ENCODE measurements around the gene PSMD11. TPM values are rescaled to one million over a fixed set of nuclear protein-coding genes. Genes with fewer than 3 reads are reported as not detected.

The PSMD11 gene
- total and polyA plus RNA-seq, 2 of the 13 experiments (the other 11 are each of a cell fraction or from before 2014, with no cell fraction given), result 69.8 to 152 TPM

GRCh38 chr17:32486111-32486700 lies 41.9 kb downstream of the PSMD11 start (continued):
- TF ChIP-seq HNRNPL (IDR thresholded peaks at IDR 0.05; ENCODE audit: low read depth, low read length), result 0 out of 2 replicates have a peak, but pooled peaks have one; percentile 66
- no peak for TF ChIP-seq RCOR2 (CRISPR knock-in tag; IDR thresholded peaks at IDR 0.05)
- TF ChIP-seq RFX1 (IDR thresholded peaks at IDR 0.05), result no peak
- 0 out of 2 replicates have a peak, but pooled peaks have one; percentile 37 for TF ChIP-seq ZIK1 (CRISPR knock-in tag; IDR thresholded peaks at IDR 0.05; ENCODE audit: borderline replicate concordance, low read depth)
- TF ChIP-seq RNF219 (CRISPR knock-in tag; IDR thresholded peaks at IDR 0.05), result no peak
- TF ChIP-seq CBX1 (IDR thresholded peaks at IDR 0.05; ENCODE audit: low read depth), result no peak
- no peak for TF ChIP-seq ZNF646 (CRISPR knock-in tag; IDR thresholded peaks at IDR 0.05)
- no peak for TF ChIP-seq CBX2 (IDR thresholded peaks at IDR 0.05; ENCODE audit: low read depth, low read length)
- TF ChIP-seq CBX2 (CRISPR knock-in tag; IDR thresholded peaks at IDR 0.05; ENCODE audit: low read depth), result no peak
- no peak for TF ChIP-seq MEIS1 (CRISPR knock-in tag; IDR thresholded peaks at IDR 0.05; ENCODE audit: borderline replicate concordance)
- 0 out of 4 replicates have a peak, but pooled peaks of 1 of the 2 experiments have one; percentile 16 for TF ChIP-seq HMGXB4 (CRISPR knock-in tag; IDR thresholded peaks at IDR 0.05; ENCODE audit: borderline replicate concordance in 1 of 2, low read depth in 1 of 2)
- TF ChIP-seq ZUFSP (CRISPR knock-in tag; IDR thresholded peaks at IDR 0.05; ENCODE audit: borderline replicate concordance), result no peak
- TF ChIP-seq ZNF17 (CRISPR knock-in tag; IDR thresholded peaks at IDR 0.05), result no peak
- TF ChIP-seq TFDP2 (CRISPR knock-in tag; IDR thresholded peaks at IDR 0.05), result peak; percentile 93
- TF ChIP-seq GABPA (IDR thresholded peaks at IDR 0.05; ENCODE audit: low read depth, low read length), result no peak
- no peak for TF ChIP-seq GABPA (CRISPR knock-in tag; IDR thresholded peaks at IDR 0.05; ENCODE audit: low read depth)
